ENCODE data around the gene FOXJ1.
"Not testable (repeated sequence)": the region's sequence is repeated elsewhere in the genome, so short reads cannot be mapped to it uniquely, and the experiment has no call there.

The FOXJ1 gene

GRCh38 chr17:76141212-76142038 lies at the start of gene FOXJ1:
TSS of gene FOXJ1 (minus strand) at chr17:76141245. CDS start at chr17:76140395, 850 bp downstream.
- no peak for TF ChIP-seq POLR2A (IDR thresholded peaks at IDR 0.05; ENCODE audit: low read depth, low read length)
- no peak for FAIRE-seq
- DNase-seq (ENCODE audit: insufficient read length, low spot score): peak; percentile 99

DNA sequence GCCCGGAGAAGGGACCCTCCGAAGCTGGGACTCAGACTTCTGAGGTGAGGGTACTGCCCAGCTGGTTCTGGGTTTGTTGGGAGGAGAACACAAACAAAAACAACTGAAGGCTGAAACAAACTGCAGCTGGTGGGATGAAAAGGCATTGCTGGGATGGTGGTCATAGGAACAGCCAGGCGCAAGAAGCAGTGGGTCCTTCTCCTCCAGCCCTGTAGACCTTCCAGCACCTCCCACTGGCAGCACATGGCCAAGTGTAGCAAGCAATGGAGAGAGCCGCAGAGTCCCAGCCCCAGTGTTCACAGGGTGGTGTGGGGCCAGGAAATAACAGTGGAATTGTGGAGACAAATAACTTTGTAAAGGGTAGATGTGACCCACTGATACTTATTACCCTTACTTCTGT lies 48.7 kb upstream of the FOXJ1 start:
- no peak for TF ChIP-seq POLR2A (IDR thresholded peaks at IDR 0.05; ENCODE audit: low read depth, low read length)
- DNase-seq (ENCODE audit: insufficient read length, low spot score) (no peak), FAIRE-seq (no peak)

GRCh38 chr17:76189247-76189646 lies 48.2 kb upstream of the FOXJ1 start:
- DNase-seq (ENCODE audit: insufficient read length, low spot score): no peak
- no peak for FAIRE-seq
- TF ChIP-seq POLR2A (IDR thresholded peaks at IDR 0.05; ENCODE audit: low read depth, low read length): no peak

GRCh38 chr17:76188213-76189016 lies 47.4 kb upstream of the FOXJ1 start:
- no peak for TF ChIP-seq POLR2A (IDR thresholded peaks at IDR 0.05; ENCODE audit: low read depth, low read length)
- DNase-seq (ENCODE audit: insufficient read length, low spot score) (no peak), FAIRE-seq (no peak)

DNA sequence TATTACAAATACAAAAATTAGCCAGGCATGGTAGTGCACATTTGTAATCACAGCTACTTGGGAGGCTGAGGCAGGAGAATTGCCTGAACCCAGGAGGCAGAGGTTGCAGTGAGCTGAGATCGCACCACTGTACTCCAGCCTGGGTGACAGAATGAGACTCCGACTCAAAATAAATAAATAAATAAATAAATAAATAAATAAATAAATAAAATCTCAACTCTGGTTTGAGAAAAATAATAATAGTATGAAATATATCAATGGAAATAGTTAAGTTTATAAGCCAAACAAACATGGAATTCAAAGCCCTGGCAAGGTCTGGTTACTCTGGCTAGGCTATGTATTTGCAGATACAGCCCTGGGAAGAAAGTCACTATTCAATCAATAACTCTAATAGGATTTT lies 45.7 kb upstream of the FOXJ1 start:
- FAIRE-seq; DNase-seq (ENCODE audit: insufficient read length, low spot score): not testable (repeated sequence)

- DNase-seq (ENCODE audit: insufficient read length, low spot score) (no peak), FAIRE-seq (no peak)
- TF ChIP-seq POLR2A (IDR thresholded peaks at IDR 0.05; ENCODE audit: low read depth, low read length): no peak
These were observed 43.2 kb upstream of the FOXJ1 start for GRCh38 chr17:76184290-76184689.

- no peak for TF ChIP-seq POLR2A (IDR thresholded peaks at IDR 0.05; ENCODE audit: low read depth, low read length)
- DNase-seq (ENCODE audit: insufficient read length, low spot score): peak; percentile 90
- peak; percentile 92 for FAIRE-seq
These were observed 41.1 kb upstream of the FOXJ1 start for GRCh38 chr17:76182016-76182764.

DNA sequence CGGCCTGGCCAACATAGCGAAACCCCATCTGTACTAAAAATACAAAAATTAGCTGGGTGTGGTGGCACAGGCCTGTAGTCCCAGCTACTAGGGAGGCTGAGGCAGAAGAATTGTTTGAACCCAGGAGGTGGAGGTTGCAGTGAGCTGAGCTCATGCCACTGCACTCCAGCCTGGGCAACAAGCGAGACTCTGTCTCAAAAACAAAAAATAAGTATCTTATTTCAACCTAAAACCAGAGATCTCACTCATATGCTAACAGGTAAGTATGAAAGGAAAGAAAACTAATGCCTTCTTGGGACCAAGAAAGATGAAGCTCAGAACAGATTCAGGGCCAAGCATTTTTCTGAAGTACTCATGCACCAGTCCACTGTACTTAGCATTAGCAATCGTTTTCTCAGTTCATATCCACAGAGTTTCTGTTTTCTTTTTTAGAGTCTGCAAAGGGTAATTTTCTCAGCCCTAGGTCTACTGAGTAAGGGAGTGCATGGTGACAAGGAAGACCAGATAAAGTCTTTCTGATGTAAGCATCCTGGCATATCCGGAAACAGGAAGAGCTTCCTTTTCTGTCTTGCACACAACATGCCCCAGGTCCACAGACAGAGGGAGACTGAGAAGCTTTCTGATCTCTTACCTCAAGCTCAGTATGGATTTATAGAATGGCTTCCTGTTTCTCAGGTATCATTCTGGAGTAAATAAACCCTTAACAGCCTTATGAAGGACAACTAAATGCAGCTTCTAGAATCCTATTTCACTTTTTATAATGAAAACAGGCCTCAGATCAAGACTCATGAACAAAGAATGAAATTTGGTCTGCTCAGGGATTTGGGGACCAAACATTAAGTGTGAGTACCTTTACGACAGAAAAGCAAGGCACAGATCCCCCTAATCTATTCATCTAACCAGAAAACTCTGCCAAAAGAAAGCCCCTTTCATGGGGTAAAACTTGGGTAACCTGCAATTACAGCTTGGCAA lies 38.7 kb upstream of the FOXJ1 start:
- DNase-seq (ENCODE audit: insufficient read length, low spot score) (no peak), FAIRE-seq (no peak)
- no peak for TF ChIP-seq POLR2A (IDR thresholded peaks at IDR 0.05; ENCODE audit: low read depth, low read length)

DNA sequence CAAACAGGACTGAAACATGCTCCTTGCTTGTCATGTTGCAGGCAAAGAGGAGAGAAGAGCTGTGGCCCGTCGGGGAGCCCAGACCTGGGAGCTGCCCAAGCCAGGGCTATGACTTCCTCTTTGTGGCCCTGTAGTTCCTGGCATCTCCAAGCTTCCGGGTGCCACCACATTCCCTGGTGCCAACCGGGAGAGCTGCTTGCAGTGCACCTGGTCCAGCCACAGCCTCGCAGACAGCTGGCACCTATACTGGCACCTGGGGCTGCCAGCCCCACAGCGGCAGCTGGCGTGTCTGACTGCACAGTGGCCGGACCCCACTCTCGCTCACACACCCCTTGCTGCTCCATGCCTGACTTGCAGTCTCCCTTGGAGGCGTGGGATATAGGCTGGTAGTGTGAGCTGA lies 37.1 kb upstream of the FOXJ1 start:
- DNase-seq (ENCODE audit: insufficient read length, low spot score) (no peak), FAIRE-seq (no peak)
- TF ChIP-seq POLR2A (IDR thresholded peaks at IDR 0.05; ENCODE audit: low read depth, low read length): no peak

GRCh38 chr17:76176701-76177574 lies 35.9 kb upstream of the FOXJ1 start:
- DNase-seq (ENCODE audit: insufficient read length, low spot score): no peak
- FAIRE-seq: no peak
- TF ChIP-seq POLR2A (IDR thresholded peaks at IDR 0.05; ENCODE audit: low read depth, low read length): no peak

DNA sequence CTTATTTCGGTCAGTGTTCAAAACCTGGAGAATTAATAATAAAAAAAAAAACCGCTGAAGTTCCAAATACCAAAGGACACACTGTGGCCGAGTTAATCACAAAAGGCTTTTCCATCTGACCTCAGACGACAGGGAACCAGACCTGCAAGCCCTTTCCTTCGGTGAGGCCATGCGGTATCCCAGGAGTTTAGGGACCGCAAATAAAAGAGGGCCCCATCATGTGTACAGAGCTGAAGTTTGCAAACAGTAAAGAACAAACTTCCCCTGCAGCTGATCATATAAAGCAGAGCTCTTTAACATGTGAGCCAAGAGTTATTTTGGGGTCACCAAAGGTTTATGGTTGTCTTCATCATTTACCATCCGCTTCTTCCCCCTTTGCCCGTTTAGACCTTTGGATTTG lies 33.0 kb upstream of the FOXJ1 start:
- DNase-seq (ENCODE audit: insufficient read length, low spot score) (no peak), FAIRE-seq (no peak)
- TF ChIP-seq POLR2A (IDR thresholded peaks at IDR 0.05; ENCODE audit: low read depth, low read length): no peak

DNA sequence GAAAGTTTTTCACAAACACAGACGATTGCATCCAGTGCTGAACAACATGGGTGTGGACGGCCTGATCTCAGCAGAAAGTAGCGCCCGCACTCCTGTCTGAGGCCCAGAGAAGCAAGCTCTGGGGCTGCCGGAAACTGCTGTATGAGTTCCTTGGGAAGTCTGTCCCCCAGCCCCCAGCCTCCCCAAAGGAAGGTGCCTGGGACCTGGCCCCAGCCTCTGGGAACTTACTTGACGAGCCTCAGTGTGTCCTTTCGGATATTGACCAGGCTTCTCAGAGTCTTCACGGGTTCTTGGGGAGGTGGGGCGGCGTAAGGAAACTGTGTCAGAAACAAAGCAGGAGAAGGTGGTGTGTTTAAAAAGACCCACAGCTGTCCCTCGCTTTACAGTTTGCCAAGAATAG lies 32.4 kb upstream of the FOXJ1 start:
- FAIRE-seq (no peak), DNase-seq (ENCODE audit: insufficient read length, low spot score) (no peak)
- TF ChIP-seq POLR2A (IDR thresholded peaks at IDR 0.05; ENCODE audit: low read depth, low read length): no peak

All from H54 (cell line).